ENCODE measurements around the gene ZNF91.
"Not testable (repeated sequence)": the region's sequence is repeated elsewhere in the genome, so short reads cannot be mapped to it uniquely, and the experiment has no call there.

The ZNF91 gene

GRCh38 chr19:23315286-23315685, 80.0 kb downstream of the ZNF91 start:
- DNase-seq = no peak

- DNase-seq = no peak
Observed at GRCh38 chr19:23314505-23315251, 80.6 kb downstream of the ZNF91 start.

GRCh38 chr19:23313196-23313595, 82.1 kb downstream of the ZNF91 start:
- no peak for DNase-seq

GRCh38 chr19:23312515-23312914, 82.8 kb downstream of the ZNF91 start:
- no peak for DNase-seq

GRCh38 chr19:23311551-23311950, 83.7 kb downstream of the ZNF91 start:
- no peak for DNase-seq

GRCh38 chr19:23310729-23311211, 84.5 kb downstream of the ZNF91 start:
- no peak for DNase-seq

- DNase-seq = no peak
Observed at GRCh38 chr19:23309926-23310325, 85.3 kb downstream of the ZNF91 start.

GRCh38 chr19:23305555-23305954, 89.7 kb downstream of the ZNF91 start:
- DNase-seq = no peak

GRCh38 chr19:23304238-23304637, 91.0 kb downstream of the ZNF91 start:
- DNase-seq = no peak

GRCh38 chr19:23294141-23294540, 101.1 kb downstream of the ZNF91 start:
- DNase-seq = no peak

GRCh38 chr19:23289966-23290365, 105.3 kb downstream of the ZNF91 start:
- not testable (repeated sequence) for DNase-seq
